GM23338 (cell line): ENCODE results near the gene CDR2L. TPM values are rescaled to one million over a fixed set of nuclear protein-coding genes. Genes with fewer than 3 reads are reported as not detected.
A peak's percentile ranks its signal among the peaks of the same experiment; 100 is the strongest.

Source experiments
- ATAC-seq: fragments of 200-7000 bp; cut with Tn5 transposase; 3 replicates; pipeline ENCODE4 v1.9.1; 2020
- DNase-seq: peaks from one replicate; pipeline ENCODE4 v3.0.0-alpha.2; 2015; ENCODE audit warnings: low spot score
- H2AFZ ChIP-seq: fragments of 200-600 bp; sonication (generic); 2 replicates; pipeline ENCODE4 v1.8.0; 2016; ENCODE audit warnings: antibody characterized with exemption, mild to moderate bottlenecking, moderate library complexity
- H3F3A ChIP-seq: fragments of 200-600 bp; sonication (generic); replicated peaks from 2 replicates; pipeline ENCODE4 v1.8.0; 2017; ENCODE audit warnings: antibody characterized with exemption, mixed run types, low read depth
- H3K27ac ChIP-seq: fragments of 200-600 bp; sonication (generic); 2 replicates; pipeline ENCODE4 v1.6.1; 2016; ENCODE audit warnings: low read depth
- H3K27me3 ChIP-seq: fragments of 200-600 bp; sonication (generic); 2 replicates; pipeline ENCODE4 v1.8.0; 2016; ENCODE audit warnings: mild to moderate bottlenecking, mixed run types, moderate library complexity; ENCODE audit not compliant: insufficient read depth
- H3K36me3 ChIP-seq: fragments of 200-600 bp; sonication (generic); 2 replicates; pipeline ENCODE4 v1.8.0; 2016; ENCODE audit warnings: mild to moderate bottlenecking; ENCODE audit not compliant: insufficient read depth
- H3K4me1 ChIP-seq: fragments of 200-600 bp; sonication (generic); 2 replicates; pipeline ENCODE4 v1.8.0; 2016; ENCODE audit warnings: mild to moderate bottlenecking, moderate library complexity; ENCODE audit not compliant: insufficient read depth
- H3K4me2 ChIP-seq: fragments of 200-600 bp; sonication (generic); 2 replicates; pipeline ENCODE4 v1.7.1; 2017; ENCODE audit warnings: mixed run types
- H3K4me3 ChIP-seq: fragments of 200-600 bp; sonication (generic); 2 replicates; pipeline ENCODE4 v1.6.1; 2016; ENCODE audit warnings: mixed run types
- H3K79me2 ChIP-seq: fragments of 200-600 bp; sonication (generic); replicated peaks from 2 replicates; pipeline ENCODE4 v1.8.0; 2017; ENCODE audit warnings: mild to moderate bottlenecking; ENCODE audit not compliant: insufficient read depth
- H3K9me2 ChIP-seq: fragments of 200-600 bp; sonication (generic); 2 replicates; pipeline ENCODE4 v1.8.0; 2017; ENCODE audit not compliant: insufficient read depth
- H4K20me1 ChIP-seq: fragments of 200-600 bp; sonication (generic); replicated peaks from 2 replicates; pipeline ENCODE4 v1.8.0; 2017; ENCODE audit warnings: mild to moderate bottlenecking; ENCODE audit not compliant: insufficient read depth
- H3K27ac Mint-ChIP-seq: 2 replicates; pipeline ENCODE4 v1.8.0; 2020; ENCODE audit warnings: inconsistent platforms, mild to moderate bottlenecking, moderate library complexity, mixed read lengths
- H3K27me3 Mint-ChIP-seq: 3 replicates; pipeline ENCODE4 v1.8.0; 2022; ENCODE audit warnings: low read depth, mild to moderate bottlenecking, moderate library complexity, mixed read lengths, inconsistent platforms; ENCODE audit not compliant: insufficient read depth, poor library complexity
- H3K36me3 Mint-ChIP-seq: 3 replicates; pipeline ENCODE4 v1.8.0; 2021; ENCODE audit warnings: low read depth, mild to moderate bottlenecking, inconsistent platforms, moderate library complexity, mixed read lengths
- H3K4me1 Mint-ChIP-seq: 3 replicates; pipeline ENCODE4 v1.8.0; 2020; ENCODE audit warnings: mild to moderate bottlenecking, inconsistent platforms, mixed read lengths
- H3K4me3 Mint-ChIP-seq: 3 replicates; pipeline ENCODE4 v1.8.0; 2021; ENCODE audit warnings: moderate library complexity, mild to moderate bottlenecking, inconsistent platforms, mixed read lengths
- H3K9me3 Mint-ChIP-seq: 3 replicates; pipeline ENCODE4 v1.8.0; 2020; ENCODE audit warnings: moderate library complexity, mild to moderate bottlenecking, inconsistent platforms, mixed read lengths
- CREB1 ChIP-seq: fragments of 250-450 bp; sonication (Bioruptor Pico); IDR thresholded peaks from 2 replicates; pipeline ENCODE4 v1.5.0; 2020; ENCODE audit warnings: low read depth, mild to moderate bottlenecking, moderate library complexity
- ETS1 ChIP-seq: IDR thresholded peaks from 2 replicates; pipeline ENCODE4 v1.6.1; 2016; ENCODE audit warnings: antibody characterized with exemption
- EZH2 ChIP-seq: fragments of 200-600 bp; sonication (generic); IDR thresholded peaks from one replicate; pipeline ENCODE4 v1.8.0; 2017; ENCODE audit warnings: antibody characterized with exemption, mild to moderate bottlenecking, low read depth; ENCODE audit not compliant: unreplicated experiment
- EZH2phosphoT487 ChIP-seq: fragments of 200-600 bp; sonication (generic); IDR thresholded peaks from one replicate; pipeline ENCODE4 v1.8.1; 2018; ENCODE audit warnings: antibody characterized with exemption; ENCODE audit not compliant: unreplicated experiment
- JUNB ChIP-seq: IDR thresholded peaks from one replicate; pipeline ENCODE4 v1.6.1; 2016; ENCODE audit warnings: antibody characterized with exemption; ENCODE audit not compliant: unreplicated experiment
- NANOG ChIP-seq: IDR thresholded peaks from 2 replicates; pipeline ENCODE4 v1.6.1; 2016; ENCODE audit warnings: antibody characterized with exemption, borderline replicate concordance
- POLR2AphosphoS5 ChIP-seq: IDR thresholded peaks from 2 replicates; pipeline ENCODE4 v1.6.1; 2016; ENCODE audit warnings: antibody characterized with exemption, low read depth
- REST ChIP-seq: IDR thresholded peaks from one replicate; pipeline ENCODE4 v1.6.1; 2018; ENCODE audit warnings: antibody characterized with exemption; ENCODE audit not compliant: unreplicated experiment
- STAT1 ChIP-seq: IDR thresholded peaks from one replicate; pipeline ENCODE4 v1.6.1; 2016; ENCODE audit warnings: antibody characterized with exemption; ENCODE audit not compliant: unreplicated experiment
- ZNF114 ChIP-seq: fragments of 250-450 bp; sonication (Bioruptor Pico); IDR thresholded peaks from 2 replicates; pipeline ENCODE4 v1.5.0; 2020; ENCODE audit warnings: mild to moderate bottlenecking, moderate library complexity
- ZNF331 ChIP-seq: fragments of 250-450 bp; sonication (Bioruptor Pico); IDR thresholded peaks from 2 replicates; pipeline ENCODE4 v1.5.0; 2020; ENCODE audit warnings: low read depth, mild to moderate bottlenecking, moderate library complexity
- polyA plus RNA-seq: library from polyadenylated mRNA; unstranded; fragments of >200 nt; fragmentation: Nextera tagmentation; extraction: Ambion mirVana; gene quantifications from 2 replicates; pipeline ENCODE4 v1.2.1, GENCODE V29; 2016
- total RNA-seq: library from RNA; depleted of rRNA; stranded (reverse); fragments of >200 nt; shearing (Covaris generic); gene quantifications from 2 replicates; pipeline ENCODE4 v1.2.3, GENCODE V29; 2014

Gene CDR2L
- total and polyA plus RNA-seq, 2 experiments from 2014 or later = 17.7 to 35.8 TPM

- TF ChIP-seq ETS1 (no peak), NANOG (no peak), STAT1 (no peak), EZH2phosphoT487 (no peak), ZNF331 (CRISPR knock-in tag) (no peak), EZH2 (no peak)
Measured at GRCh38 chr17:74979408-74980146, 7.9 kb upstream of the CDR2L start (continued).

GRCh38 chr17:74981318-74981978 is 6.0 kb upstream of the CDR2L start:
- H3K4me1 Mint-ChIP-seq = peaks cover 7% of the 10 kb centered on the region; the same call in 2 of the 3 replicates
- DNase-seq (no peak), ATAC-seq (peak; percentile 8)
- peak overlapping the region; percentile 93 for H3K4me2 ChIP-seq
- peak overlapping the region; percentile 75; the same call in 1 of the 2 replicates for H2AFZ ChIP-seq
- peaks cover 13% of the 10 kb centered on the region for H3K4me1 ChIP-seq
- no peaks in the 10 kb centered on the region for H3K9me2 ChIP-seq
- H3K9me3 Mint-ChIP-seq = no peaks in the 10 kb centered on the region
- H3K27ac Mint-ChIP-seq = no peak overlapping the region; the same call in 1 of the 2 replicates
- H4K20me1 ChIP-seq = no peaks in the 10 kb centered on the region
- peaks cover 10% of the 10 kb centered on the region; the same call in 1 of the 2 replicates for H3F3A ChIP-seq
- H3K27me3 ChIP-seq = peaks cover 9% of the 10 kb centered on the region
- H3K36me3 Mint-ChIP-seq = no peaks in the 10 kb centered on the region
- peak overlapping the region; percentile 78 for H3K4me3 Mint-ChIP-seq
- H3K27ac ChIP-seq = peak overlapping the region; percentile 72
- no peaks in the 10 kb centered on the region for H3K36me3 ChIP-seq
- peak overlapping the region; percentile 93 for H3K4me3 ChIP-seq
- no peaks in the 10 kb centered on the region for H3K79me2 ChIP-seq
- H3K27me3 Mint-ChIP-seq = peaks cover 7% of the 10 kb centered on the region
- TF ChIP-seq POLR2AphosphoS5 = no peak
- TF ChIP-seq ZNF114 (CRISPR knock-in tag) = no peak
- no peak for TF ChIP-seq EZH2phosphoT487
- TF ChIP-seq JUNB = no peak
- TF ChIP-seq NANOG = no peak
- no peak for TF ChIP-seq CREB1 (CRISPR knock-in tag)
- no peak for TF ChIP-seq STAT1
- no peak for TF ChIP-seq REST
- TF ChIP-seq ZNF331 (CRISPR knock-in tag) = no peak
- no peak for TF ChIP-seq ETS1
